Measurements from ENCODE around the gene INSYN2B.

Gene INSYN2B

DNA sequence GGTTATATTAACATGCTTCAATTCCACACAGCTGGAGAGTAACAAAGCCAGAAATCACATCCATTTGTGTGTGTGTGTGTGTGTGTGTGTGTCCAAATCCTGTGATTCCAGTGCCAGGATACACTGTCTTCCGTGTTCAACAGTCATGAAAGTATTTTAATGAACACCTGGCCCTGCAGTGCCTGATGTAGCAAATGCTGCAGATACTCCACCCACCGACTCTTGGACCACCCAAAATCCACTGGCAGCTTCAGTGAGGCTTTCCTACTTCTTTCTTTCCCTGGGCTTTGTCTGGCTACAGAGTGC, 13.1 kb upstream of the INSYN2B start:
- in situ Hi-C loops (cut with MboI; ENCODE audit: low sequenced_read_pairs, unreplicated experiment) = no loop called here
- no peak for TF ChIP-seq CTCF (IDR thresholded peaks at IDR 0.05; ENCODE audit: borderline replicate concordance, control extremely low read depth, extremely low read depth, insufficient read depth, missing control alignments)
- DNase-seq (ENCODE audit: low spot score) = no peak

DNA sequence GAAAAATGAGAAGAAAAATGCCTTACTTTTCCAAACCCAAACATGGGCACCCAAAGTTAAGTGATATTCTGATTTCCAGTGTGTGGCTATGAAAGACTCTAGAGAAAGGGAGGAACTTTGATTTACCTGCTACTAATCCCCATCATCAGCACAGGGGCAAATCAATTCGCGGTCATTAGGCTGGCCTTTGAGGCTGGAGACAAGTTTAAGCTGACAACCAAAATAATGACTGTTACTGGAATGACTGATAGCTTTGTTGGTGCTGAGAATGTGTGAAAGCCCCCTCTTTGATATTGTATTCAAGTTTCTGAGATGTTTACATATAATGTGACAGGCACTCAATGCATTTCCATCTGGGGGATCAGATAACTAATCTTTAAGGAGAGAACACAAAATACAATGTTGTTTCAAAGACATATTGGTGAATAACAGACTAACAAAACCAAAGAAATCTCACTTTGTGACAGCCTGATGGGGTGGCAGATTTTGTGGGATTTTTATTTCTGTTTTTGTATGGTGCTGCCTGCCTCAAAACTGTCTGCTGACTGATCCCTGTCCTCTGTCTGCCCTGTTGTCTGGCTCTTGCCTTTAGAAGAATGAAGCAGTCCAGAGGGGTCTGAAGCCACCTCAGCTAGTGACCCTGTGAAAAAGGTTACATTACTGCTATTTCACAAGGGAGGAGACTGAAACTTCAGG, 12.6 kb upstream of the INSYN2B start:
- TF ChIP-seq CTCF (IDR thresholded peaks at IDR 0.05; ENCODE audit: borderline replicate concordance, control extremely low read depth, extremely low read depth, insufficient read depth, missing control alignments) = no peak

GRCh38 chr5:169991115-169991869, 11.0 kb upstream of the INSYN2B start:
- TF ChIP-seq CTCF (IDR thresholded peaks at IDR 0.05; ENCODE audit: borderline replicate concordance, control extremely low read depth, extremely low read depth, insufficient read depth, missing control alignments) = no peak
- no peak for DNase-seq (ENCODE audit: low spot score)
- in situ Hi-C loops (cut with MboI; ENCODE audit: low sequenced_read_pairs, unreplicated experiment) = no loop called here

More for the DNA sequence above, 12.6 kb upstream of the INSYN2B start:
- in situ Hi-C loops (cut with MboI; ENCODE audit: low sequenced_read_pairs, unreplicated experiment) = no loop called here
- DNase-seq (ENCODE audit: low spot score) = no peak

DNA sequence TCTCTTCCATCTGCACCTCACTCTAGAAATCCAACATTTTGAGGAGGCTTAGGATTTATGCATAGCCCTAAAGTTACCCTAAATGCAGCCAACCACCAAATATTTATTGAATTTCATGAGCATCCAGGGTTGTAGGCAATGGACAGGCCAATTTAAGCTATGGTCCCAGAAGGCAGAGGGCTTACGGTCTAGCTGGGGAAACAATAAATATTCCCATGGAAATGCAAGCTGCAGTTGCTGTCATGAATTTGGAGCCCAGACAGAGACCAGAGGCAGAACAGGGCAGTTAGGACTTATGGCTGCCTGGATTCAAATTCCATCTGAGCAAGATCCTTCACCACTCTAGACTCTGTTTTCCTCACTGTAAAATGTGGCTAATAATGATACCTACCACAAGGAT, 9.1 kb upstream of the INSYN2B start:
- no peak for TF ChIP-seq CTCF (IDR thresholded peaks at IDR 0.05; ENCODE audit: borderline replicate concordance, control extremely low read depth, extremely low read depth, insufficient read depth, missing control alignments)
- in situ Hi-C loops (cut with MboI; ENCODE audit: low sequenced_read_pairs, unreplicated experiment) = no loop called here
- no peak for DNase-seq (ENCODE audit: low spot score)

- no peak for DNase-seq (ENCODE audit: low spot score)
Observed at GRCh38 chr5:169988947-169989346, 8.7 kb upstream of the INSYN2B start.

DNA sequence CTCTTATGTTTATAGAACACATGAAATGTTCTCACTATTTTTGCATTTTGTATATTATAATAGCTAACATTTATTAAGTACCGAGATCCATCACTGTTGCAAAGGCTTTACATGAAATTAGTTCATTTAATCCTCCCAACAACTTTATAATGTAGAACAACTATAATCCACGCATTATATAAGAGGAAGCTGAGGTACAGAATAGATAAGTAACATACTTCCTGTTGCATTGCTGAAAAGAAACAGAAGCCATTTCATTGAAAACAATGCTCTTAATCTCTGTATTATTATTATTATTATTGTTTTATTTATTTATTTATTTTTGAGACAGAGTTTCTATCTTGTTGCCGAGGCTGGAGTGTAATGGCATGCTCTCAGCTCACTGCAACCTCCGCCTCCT, 7.9 kb upstream of the INSYN2B start:
- TF ChIP-seq CTCF (IDR thresholded peaks at IDR 0.05; ENCODE audit: borderline replicate concordance, control extremely low read depth, extremely low read depth, insufficient read depth, missing control alignments) = no peak
- in situ Hi-C loops (cut with MboI; ENCODE audit: low sequenced_read_pairs, unreplicated experiment) = no loop called here

More at GRCh38 chr5:169988947-169989346, 8.7 kb upstream of the INSYN2B start:
- in situ Hi-C loops (cut with MboI; ENCODE audit: low sequenced_read_pairs, unreplicated experiment) = no loop called here
- no peak for TF ChIP-seq CTCF (IDR thresholded peaks at IDR 0.05; ENCODE audit: borderline replicate concordance, control extremely low read depth, extremely low read depth, insufficient read depth, missing control alignments)

More for the DNA sequence above, 7.9 kb upstream of the INSYN2B start:
- no peak for DNase-seq (ENCODE audit: low spot score)

Measured in GM13976 (cell line).